IPS DF 4.7 (cell line): ENCODE data around the gene FAM117B.
"Not testable (repeated sequence)": the region's sequence is repeated elsewhere in the genome, so short reads cannot be mapped to it uniquely, and the experiment has no call there.

Experiments used
- DNase-seq: peaks from one replicate; pipeline ENCODE4 v3.0.0-alpha.2; 2013; ENCODE audit warnings: low spot score; ENCODE audit errors: extremely low read depth

FAM117B gene

GRCh38 chr2:202700075-202700901, 65.5 kb downstream of the FAM117B start:
- DNase-seq: no peak

GRCh38 chr2:202703091-202703490, 68.3 kb downstream of the FAM117B start:
- DNase-seq: no peak

- DNase-seq: no peak
Observed at GRCh38 chr2:202704248-202704647, 69.5 kb downstream of the FAM117B start.

DNA sequence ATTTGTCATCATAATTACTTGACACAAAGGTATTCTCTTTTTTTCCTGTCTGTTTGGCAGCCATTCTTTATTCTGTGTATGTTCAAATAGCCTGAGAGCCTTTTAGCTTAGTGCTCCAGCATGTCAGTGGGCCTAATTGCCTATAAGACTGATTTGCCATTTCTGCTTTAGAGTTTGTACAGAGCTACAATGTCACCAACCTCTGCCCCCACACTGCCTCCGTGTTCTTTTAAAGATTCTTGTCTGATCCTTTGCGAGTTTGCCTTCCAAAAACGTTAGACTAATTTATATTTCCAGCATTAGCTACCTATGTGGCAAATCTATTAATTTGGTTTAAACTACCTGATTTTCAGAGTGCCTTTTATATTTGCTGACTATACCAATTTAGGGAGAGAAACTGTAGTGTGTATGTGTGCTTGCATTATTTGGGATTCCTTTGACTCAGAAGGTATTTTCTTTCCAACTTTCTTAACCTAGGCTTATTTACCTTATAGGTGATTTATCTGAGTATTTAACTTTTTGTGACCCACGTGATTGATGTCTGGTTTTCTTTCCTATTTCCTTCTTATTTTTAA, 70.8 kb downstream of the FAM117B start:
- no peak for DNase-seq

GRCh38 chr2:202714971-202715935, 80.5 kb downstream of the FAM117B start:
- not testable (repeated sequence) for DNase-seq

DNA sequence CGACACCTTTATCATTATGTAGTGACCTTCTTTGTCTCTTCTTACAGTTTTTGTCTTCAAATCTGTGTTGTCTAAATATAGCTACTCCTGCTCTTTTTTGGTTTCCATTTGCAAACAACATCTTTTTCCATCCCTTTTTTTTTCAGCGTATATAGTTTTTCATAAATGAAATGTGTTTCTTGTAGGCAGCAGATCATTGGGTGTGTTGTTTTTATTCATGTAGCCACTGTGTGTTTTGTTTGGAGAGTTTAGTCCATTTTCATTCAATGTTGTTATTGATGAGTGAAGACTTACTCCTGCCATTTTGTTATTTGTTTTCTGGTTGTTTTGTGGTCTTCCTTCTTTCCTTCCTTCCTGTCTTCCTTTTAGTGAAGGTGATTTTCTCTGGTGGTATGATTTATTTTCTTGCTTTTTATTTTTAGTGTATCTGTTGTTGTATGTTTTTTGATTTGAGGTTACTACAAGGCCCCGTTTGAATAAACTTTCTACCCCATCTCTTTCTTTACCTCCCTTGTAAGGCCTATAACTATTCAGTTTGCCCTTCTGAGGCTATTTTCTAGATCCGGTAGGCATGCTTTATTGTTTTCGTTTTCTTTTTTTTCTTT, 81.4 kb downstream of the FAM117B start:
- DNase-seq: no peak

GRCh38 chr2:202716953-202717597, 82.3 kb downstream of the FAM117B start:
- DNase-seq: no peak

DNA sequence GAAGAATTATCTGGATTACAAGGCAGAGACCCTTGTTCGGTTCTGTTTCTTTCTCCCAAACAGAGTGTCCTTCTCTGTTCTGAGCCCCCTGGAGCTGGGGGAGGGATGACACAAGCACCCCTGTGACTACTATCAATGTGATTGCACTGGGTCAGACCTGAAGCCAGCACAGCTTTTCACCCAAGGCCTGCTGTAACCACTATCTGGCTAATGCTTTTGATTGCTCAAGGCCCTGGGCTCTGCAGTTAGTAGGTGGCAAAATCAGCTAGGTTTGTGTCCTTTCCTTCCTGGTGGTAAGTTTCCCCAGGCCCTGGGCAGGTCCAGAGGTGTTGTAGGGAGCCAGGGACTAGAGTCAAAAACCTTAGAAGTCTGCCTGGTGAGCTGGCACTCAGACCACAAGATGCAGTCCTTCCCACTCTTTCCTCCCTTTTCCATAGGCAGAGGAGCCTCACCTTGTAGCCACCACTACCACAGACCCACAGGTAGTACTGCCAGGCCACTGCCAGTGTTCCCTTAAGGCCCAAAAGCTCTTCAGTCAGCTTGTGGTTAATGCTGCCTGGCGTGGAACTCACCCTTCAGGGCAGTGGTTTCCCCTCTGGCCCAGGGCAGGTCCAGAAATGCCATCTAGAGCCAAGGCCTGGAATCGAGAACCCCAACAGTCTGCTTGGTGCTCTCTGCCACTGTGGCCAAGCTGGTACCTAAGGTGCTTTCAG, 83.0 kb downstream of the FAM117B start:
- no peak for DNase-seq

GRCh38 chr2:202718614-202719013, 83.8 kb downstream of the FAM117B start:
- DNase-seq: no peak

DNA sequence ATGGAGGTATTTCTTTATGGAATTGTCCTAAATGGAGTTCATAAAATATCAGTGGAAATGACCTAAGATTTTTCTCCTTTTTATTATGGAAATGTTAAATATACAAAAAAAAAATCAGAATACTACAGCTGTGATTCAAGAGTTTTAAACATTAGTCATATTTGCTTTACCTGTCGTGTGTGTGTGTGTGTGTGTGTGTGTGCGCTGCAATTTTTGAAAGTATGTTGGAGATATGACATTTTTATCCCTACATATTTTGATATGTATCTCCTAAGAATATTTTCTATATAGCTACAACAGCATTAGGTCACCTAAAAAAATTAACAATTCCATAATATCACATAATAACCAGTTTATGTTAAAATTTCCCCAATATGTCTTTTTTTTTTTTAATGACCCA, 85.5 kb downstream of the FAM117B start:
- no peak for DNase-seq

DNA sequence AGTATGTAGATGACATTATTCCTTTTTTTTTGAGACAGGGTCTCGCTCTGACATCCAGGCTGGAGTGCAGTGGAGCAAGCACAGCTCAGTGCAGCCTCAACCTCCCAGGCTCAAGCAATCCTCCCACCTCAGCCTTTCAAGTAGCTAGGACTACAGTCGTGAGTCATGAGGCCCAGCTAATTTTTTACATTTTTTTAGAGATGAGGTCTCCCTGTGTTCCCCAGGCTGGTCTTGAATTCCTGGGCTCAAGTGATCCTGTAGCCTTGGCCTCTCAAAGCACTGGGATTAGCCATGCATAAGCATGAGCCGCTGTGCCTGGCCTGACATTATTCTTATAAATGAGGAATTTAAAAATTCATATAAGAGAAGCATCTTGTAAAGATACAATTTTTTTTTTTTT, 86.9 kb downstream of the FAM117B start:
- no peak for DNase-seq

DNA sequence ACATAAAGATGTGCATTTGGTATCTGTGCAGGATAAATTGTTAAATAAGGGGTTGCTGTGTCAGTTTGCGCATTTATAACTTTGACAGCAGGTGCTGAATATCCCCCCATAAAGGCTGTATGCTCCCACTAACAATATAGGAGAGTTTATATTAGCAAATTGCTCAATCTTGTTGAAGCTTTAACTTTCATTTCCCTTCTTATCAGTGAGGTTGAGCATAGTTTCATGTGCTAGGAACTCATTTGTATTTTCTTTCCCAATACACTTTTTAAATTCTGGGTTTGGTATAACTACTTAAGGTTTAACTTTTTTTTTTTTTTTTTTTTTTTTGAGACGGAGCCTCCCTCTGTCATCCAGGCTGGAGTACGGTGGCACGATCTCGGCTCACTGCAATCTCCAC, 89.0 kb downstream of the FAM117B start:
- no peak for DNase-seq

- no peak for DNase-seq
Observed at GRCh38 chr2:202726070-202726469, 91.3 kb downstream of the FAM117B start.

GRCh38 chr2:202736826-202737225, 102.1 kb downstream of the FAM117B start:
- no peak for DNase-seq

DNA sequence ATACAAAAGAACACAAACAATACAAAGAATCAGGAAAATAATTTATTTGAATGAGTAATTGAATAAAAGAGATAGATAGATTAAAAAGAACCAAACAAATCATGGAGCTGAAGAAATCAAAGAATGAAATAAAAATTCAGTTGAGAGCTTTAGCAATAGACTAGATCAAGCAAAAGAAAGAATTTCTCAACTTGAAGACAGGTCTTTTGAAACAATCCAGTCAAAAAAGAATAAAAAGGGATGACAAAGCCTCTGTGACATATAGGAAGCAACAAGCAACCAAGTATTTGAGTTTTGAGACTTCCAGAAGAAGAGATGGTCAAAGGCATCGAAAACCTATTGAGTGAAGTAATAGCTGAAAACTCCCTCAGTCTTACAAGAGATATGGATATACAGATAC, 108.8 kb downstream of the FAM117B start:
- no peak for DNase-seq

DNA sequence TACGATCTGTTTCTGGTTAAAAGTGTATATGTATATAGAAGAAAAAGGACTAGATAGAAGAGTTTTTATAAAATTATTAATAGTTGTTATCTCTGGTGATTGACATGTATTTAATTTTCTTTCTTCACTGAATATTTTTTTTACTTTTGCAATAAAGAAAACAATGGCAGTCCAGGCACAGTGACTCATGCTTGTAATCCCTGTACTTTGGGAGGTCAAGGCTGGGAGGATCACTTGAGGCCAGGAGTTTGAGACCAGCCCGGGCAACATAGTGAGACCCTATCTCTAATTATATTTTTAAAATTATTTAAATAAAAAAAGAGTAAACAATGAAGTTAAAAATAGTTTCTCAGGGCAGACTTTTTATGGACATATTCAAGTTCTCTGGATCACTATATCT, 114.7 kb downstream of the FAM117B start:
- no peak for DNase-seq

- DNase-seq: no peak
Observed at GRCh38 chr2:202750763-202751427, 116.1 kb downstream of the FAM117B start.

- DNase-seq: no peak
Observed at GRCh38 chr2:202752071-202752470, 117.3 kb downstream of the FAM117B start.

GRCh38 chr2:202754936-202755335, 120.2 kb downstream of the FAM117B start:
- no peak for DNase-seq

- DNase-seq: no peak
Observed at GRCh38 chr2:202756598-202756997, 121.8 kb downstream of the FAM117B start.
